ENCODE measurements around the gene VPS13A.

Gene VPS13A

DNA sequence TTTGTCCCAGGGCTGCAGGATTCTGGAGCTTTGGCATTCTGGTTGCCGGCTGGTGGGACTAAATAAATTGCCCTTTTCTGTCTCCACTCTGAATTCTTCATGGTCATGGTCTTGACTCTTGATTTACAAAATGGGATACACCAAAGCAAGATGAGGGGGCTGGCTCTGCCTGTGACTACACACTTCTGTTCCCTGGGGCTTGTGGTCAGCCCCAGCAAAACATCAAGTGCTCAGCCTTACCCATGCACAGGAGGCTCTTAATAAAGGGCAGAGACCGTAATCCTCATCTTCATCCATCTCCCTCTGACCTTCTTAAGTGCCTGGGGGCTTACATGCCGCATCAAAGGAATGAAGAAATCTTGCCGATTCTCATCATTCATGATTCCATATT, 272.7 kb downstream of the VPS13A start:
- Histone ChIP-seq H3K4me1 (peaks cover 0 to 16% (median 0%) of the 10 kb centered on the region in 10 experiments; a peak in 7 of 20 replicates), H3K4me2 (no peak overlapping the region), H3K9ac (no peak overlapping the region), H4K20me1 (no peaks in the 10 kb centered on the region), H3K36me3 (no peaks in the 10 kb centered on the region), H3K4me3 (no peak overlapping the region), H3K9me3 (replicated peaks in 1 of 11) (peaks cover 0 to 23% (median 10%) of the 10 kb centered on the region in 11 experiments; a peak in 11 of 22 replicates), H3K27me3 (no peaks in the 10 kb centered on the region), H3K27ac (no peak overlapping the region)
- no peak for TF ChIP-seq Cebpa-rat (IDR thresholded peaks at IDR 0.05)

- H3K9me3 ChIP-seq (replicated peaks in 1 of 11) = peaks cover 0 to 23% (median 10%) of the 10 kb centered on the region in 11 experiments; a peak in 11 of 22 replicates
- H3K27me3 ChIP-seq = no peaks in the 10 kb centered on the region
- H3K9ac ChIP-seq = no peak overlapping the region
- H3K27ac ChIP-seq = no peak overlapping the region
- H3K4me1 ChIP-seq = peaks cover 0 to 16% (median 0%) of the 10 kb centered on the region in 10 experiments; a peak in 7 of 20 replicates
- no peak for TF ChIP-seq Cebpa-rat (IDR thresholded peaks at IDR 0.05)
- H3K4me3 ChIP-seq = no peak overlapping the region
- H4K20me1 ChIP-seq = no peaks in the 10 kb centered on the region
- H3K36me3 ChIP-seq = no peaks in the 10 kb centered on the region
- no peak overlapping the region for H3K4me2 ChIP-seq
Measured at GRCh38 chr9:77451507-77451906, 274.2 kb downstream of the VPS13A start.

DNA sequence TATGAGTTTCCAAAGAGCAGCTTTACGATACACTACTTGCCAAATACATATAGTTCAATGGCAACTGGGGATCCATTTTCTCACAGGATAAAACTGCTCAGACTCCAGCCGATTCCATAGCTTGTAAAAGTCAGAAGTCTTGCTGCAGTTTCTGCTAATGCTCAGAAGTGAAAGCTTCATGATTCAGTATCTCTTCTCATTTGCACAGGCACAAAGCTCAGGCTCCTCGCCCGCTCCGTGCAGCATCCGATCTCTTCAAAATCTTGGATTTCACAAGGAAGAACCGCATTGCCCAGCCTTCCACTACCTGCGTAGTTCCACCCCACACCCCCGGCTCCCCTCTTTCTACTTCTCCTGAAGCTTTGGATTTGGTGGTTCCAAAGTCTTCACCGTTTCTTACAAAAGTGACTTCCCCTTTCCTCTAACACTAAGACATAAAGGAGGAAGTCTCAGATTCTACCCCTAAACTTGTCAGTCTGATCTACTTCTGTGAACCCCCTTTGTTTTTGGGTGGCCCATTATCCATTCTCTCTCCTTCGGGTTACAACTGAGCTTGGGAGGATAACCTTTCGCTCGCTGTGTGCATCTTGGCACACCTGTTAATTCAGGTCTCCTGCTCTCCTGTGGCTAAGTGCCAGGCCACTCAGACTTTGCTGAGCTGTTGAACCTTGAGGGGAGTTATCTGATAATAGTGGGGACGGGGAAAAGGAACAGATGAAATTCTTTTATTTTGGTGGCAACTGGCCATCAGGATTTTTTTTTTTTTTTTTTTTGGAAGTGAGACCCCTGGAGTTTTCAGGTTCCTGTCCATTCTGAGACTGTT, 276.7 kb downstream of the VPS13A start:
- no peak for TF ChIP-seq Cebpa-rat (IDR thresholded peaks at IDR 0.05)
- Histone ChIP-seq H3K9ac (no peak overlapping the region), H3K9me3 (replicated peaks in 1 of 11) (peaks cover 0 to 14% (median 9%) of the 10 kb centered on the region in 11 experiments; a peak in 11 of 22 replicates), H3K4me2 (peak overlapping the region in 5 of 11 experiments; percentile 23 to 81 (median 55); a peak in 8 of 22 replicates), H4K20me1 (no peaks in the 10 kb centered on the region), H3K27ac (peak overlapping the region in 1 of 11 experiments; percentile 2; a peak in 1 of 22 replicates), H3K27me3 (no peaks in the 10 kb centered on the region), H3K4me1 (peaks cover 0 to 16% (median 0%) of the 10 kb centered on the region in 10 experiments; a peak in 7 of 20 replicates), H3K4me3 (no peak overlapping the region), H3K36me3 (no peaks in the 10 kb centered on the region)

DNA sequence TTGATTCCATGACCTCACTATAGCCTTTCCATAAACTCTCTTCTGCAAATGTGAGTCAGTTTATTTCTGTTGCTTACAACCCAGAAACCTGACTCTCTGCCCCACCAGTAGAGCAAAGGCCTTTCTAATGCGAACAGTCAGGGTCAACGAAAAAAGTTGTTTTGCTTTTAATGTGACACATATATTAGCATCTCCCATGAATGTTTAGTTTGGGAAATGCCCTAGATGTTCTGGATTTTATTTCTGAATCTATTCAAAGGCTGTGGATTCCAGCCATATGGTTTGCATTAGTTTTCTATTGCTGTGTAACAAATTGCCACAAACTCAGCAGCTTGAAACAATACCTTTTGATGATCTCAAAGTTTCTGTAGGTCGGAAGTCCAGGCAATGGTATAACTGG, 277.3 kb downstream of the VPS13A start:
- H3K4me2 ChIP-seq = peak overlapping the region in 1 of 11 experiments; percentile 81; a peak in 1 of 22 replicates
- no peak overlapping the region for H3K27ac ChIP-seq
- TF ChIP-seq Cebpa-rat (IDR thresholded peaks at IDR 0.05) = no peak
- H3K36me3 ChIP-seq = no peaks in the 10 kb centered on the region
- H4K20me1 ChIP-seq = no peaks in the 10 kb centered on the region
- H3K9ac ChIP-seq = no peak overlapping the region
- no peaks in the 10 kb centered on the region for H3K27me3 ChIP-seq
- peaks cover 0 to 16% (median 0%) of the 10 kb centered on the region in 10 experiments; a peak in 7 of 20 replicates for H3K4me1 ChIP-seq
- no peak overlapping the region for H3K4me3 ChIP-seq
- H3K9me3 ChIP-seq (replicated peaks in 1 of 11) = peaks cover 0 to 14% (median 9%) of the 10 kb centered on the region in 11 experiments; a peak in 11 of 22 replicates

- Histone ChIP-seq H3K4me3 (no peak overlapping the region), H3K9ac (no peak overlapping the region), H3K27me3 (no peaks in the 10 kb centered on the region), H3K36me3 (no peaks in the 10 kb centered on the region), H3K9me3 (replicated peaks in 1 of 11) (peaks cover 0 to 8% (median 6%) of the 10 kb centered on the region in 11 experiments; a peak in 10 of 22 replicates), H3K4me1 (peaks cover 0 to 16% (median 0%) of the 10 kb centered on the region in 10 experiments; a peak in 7 of 20 replicates), H3K4me2 (no peak overlapping the region), H3K27ac (no peak overlapping the region), H4K20me1 (no peaks in the 10 kb centered on the region)
- no peak for TF ChIP-seq Cebpa-rat (IDR thresholded peaks at IDR 0.05)
Measured at GRCh38 chr9:77455312-77455927, 278.1 kb downstream of the VPS13A start.

GRCh38 chr9:77456829-77457437, 279.6 kb downstream of the VPS13A start:
- H4K20me1 ChIP-seq = no peaks in the 10 kb centered on the region
- no peak for TF ChIP-seq Cebpa-rat (IDR thresholded peaks at IDR 0.05)
- no peak overlapping the region for H3K4me2 ChIP-seq

GRCh38 chr9:77457916-77458592, 280.7 kb downstream of the VPS13A start:
- no peaks in the 10 kb centered on the region for H4K20me1 ChIP-seq
- TF ChIP-seq Cebpa-rat (IDR thresholded peaks at IDR 0.05) = no peak
- no peaks in the 10 kb centered on the region for H3K27me3 ChIP-seq
- H3K36me3 ChIP-seq = no peaks in the 10 kb centered on the region
- no peak overlapping the region for H3K4me2 ChIP-seq
- H3K4me1 ChIP-seq = peaks cover 0 to 15% (median 0%) of the 10 kb centered on the region in 10 experiments; a peak in 7 of 20 replicates
- H3K27ac ChIP-seq = no peak overlapping the region
- H3K9ac ChIP-seq = no peak overlapping the region
- H3K9me3 ChIP-seq (replicated peaks in 1 of 11) = no peaks in the 10 kb centered on the region
- H3K4me3 ChIP-seq = no peak overlapping the region

More at GRCh38 chr9:77456829-77457437, 279.6 kb downstream of the VPS13A start:
- Histone ChIP-seq H3K27me3 (no peaks in the 10 kb centered on the region), H3K27ac (no peak overlapping the region), H3K36me3 (no peaks in the 10 kb centered on the region), H3K9ac (no peak overlapping the region), H3K9me3 (replicated peaks in 1 of 11) (no peaks in the 10 kb centered on the region), H3K4me3 (no peak overlapping the region), H3K4me1 (peaks cover 0 to 16% (median 0%) of the 10 kb centered on the region in 10 experiments; a peak in 7 of 20 replicates)

DNA sequence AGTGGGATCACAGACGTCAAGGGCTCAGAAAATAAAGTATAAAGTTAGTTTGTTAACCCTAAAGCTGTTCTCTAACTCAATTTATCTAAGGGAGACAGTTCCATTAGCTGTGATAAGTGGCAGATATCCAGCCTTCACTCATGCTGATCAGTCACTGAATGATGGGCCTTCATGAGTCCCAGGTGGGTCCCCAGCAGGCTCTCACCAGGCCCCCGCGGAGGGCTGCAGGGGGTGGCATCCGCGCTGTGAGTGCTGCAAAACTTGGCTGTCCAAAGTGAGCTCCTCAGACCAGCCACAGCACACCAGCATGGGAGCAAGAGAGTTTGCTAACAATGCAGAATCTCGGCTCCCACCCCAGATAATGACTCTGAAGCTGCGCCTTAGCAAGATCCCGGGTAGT, 283.6 kb downstream of the VPS13A start:
- Histone ChIP-seq H3K4me2 (no peak overlapping the region), H3K4me1 (no peaks in the 10 kb centered on the region), H4K20me1 (no peaks in the 10 kb centered on the region), H3K27ac (no peak overlapping the region), H3K36me3 (no peaks in the 10 kb centered on the region), H3K4me3 (no peak overlapping the region), H3K9ac (no peak overlapping the region), H3K27me3 (no peaks in the 10 kb centered on the region), H3K9me3 (replicated peaks in 1 of 11) (no peaks in the 10 kb centered on the region)
- no peak for TF ChIP-seq Cebpa-rat (IDR thresholded peaks at IDR 0.05)
